Right lobe of liver (tissue), 4 donors: Measurements from ENCODE around the gene SLC5A8.

Experiments used
- CTCF ChIP-seq, 4 donors: fragments of 200-600 bp in 3 of 4; fragments of 450-650 bp in 1 of 4; IDR thresholded peaks; one replicate each; pipeline versions ENCODE4 v1.5.1 to v1.8.0; 2016 to 2022; ENCODE audit warnings: antibody characterized with exemption in 4 of 4, mild to moderate bottlenecking in 2 of 4
- POLR2A ChIP-seq: fragments of 450-650 bp; IDR thresholded peaks from one replicate; pipeline ENCODE4 v1.6.1; 2017; ENCODE audit warnings: antibody characterized with exemption, mild to moderate bottlenecking
- donor health status: DM: no; HTN: no; CAD: no.
- donor health status: DM: no; HTN: no; CAD: no.
- donor health status: DM: no; HTN: yes; CAD: no.

- TF ChIP-seq CTCF (IDR thresholded peaks at IDR 0.05) (no peak), POLR2A (no peak)
These were observed 82.4 kb downstream of the SLC5A8 start for GRCh38 chr12:101127521-101128219.
